OCI-LY1 (cell line): ENCODE data around the gene STKLD1.

Experiments used
- CTCF ChIP-seq: fragments of 200-600 bp; sonication (generic), shearing (Covaris generic); IDR thresholded peaks from 2 replicates; pipeline ENCODE4 v1.5.1; 2017; ENCODE audit warnings: mild to moderate bottlenecking, antibody characterized with exemption, low read length, moderate library complexity, mixed read lengths
- EZH2 ChIP-seq: fragments of 200-600 bp; sonication (generic), shearing (Covaris generic); IDR thresholded peaks from 2 replicates; pipeline ENCODE4 v1.8.0; 2017; ENCODE audit warnings: borderline replicate concordance, mixed run types, mild to moderate bottlenecking, antibody characterized with exemption, low read length, moderate library complexity, mixed read lengths

- TF ChIP-seq CTCF (no peak), EZH2 (no peak)
Measured at GRCh38 chr9:133394687-133395271, 18.6 kb downstream of the STKLD1 start.
